ENCODE results near the gene SLC44A1. TPM values are rescaled to one million over a fixed set of nuclear protein-coding genes. Genes with fewer than 3 reads are reported as not detected.

SLC44A1 gene
- total and polyA plus RNA-seq, 2 of the 13 experiments (the other 11 are each of a cell fraction or from before 2014, with no cell fraction given) = 21.4 to 40.8 TPM

- TF ChIP-seq DMAP1 (CRISPR knock-in tag; IDR thresholded peaks at IDR 0.05) (peak; percentile 32; the same call in 1 of the 2 replicates), ZUFSP (CRISPR knock-in tag; IDR thresholded peaks at IDR 0.05; ENCODE audit: borderline replicate concordance) (no peak), ZNF343 (CRISPR knock-in tag; IDR thresholded peaks at IDR 0.05) (peak; percentile 60; the same call in 1 of the 2 replicates), ASH2L (IDR thresholded peaks at IDR 0.05; ENCODE audit: insufficient read length, low read depth, low read length) (peak; percentile 76), ZNF550 (CRISPR knock-in tag; IDR thresholded peaks at IDR 0.05; ENCODE audit: borderline replicate concordance) (no peak), TFDP1 (CRISPR knock-in tag; IDR thresholded peaks at IDR 0.05; ENCODE audit: borderline replicate concordance) (peak; percentile 74; the same call in 1 of the 2 replicates), ZBTB7B (CRISPR knock-in tag; IDR thresholded peaks at IDR 0.05) (no peak; the same call in 1 of the 2 replicates), RARA (CRISPR knock-in tag; IDR thresholded peaks at IDR 0.05) (peak; percentile 36), NCOA1 (CRISPR knock-in tag; IDR thresholded peaks at IDR 0.05) (no peak), MXD3 (CRISPR knock-in tag; IDR thresholded peaks at IDR 0.05) (no peak), PATZ1 (CRISPR knock-in tag; IDR thresholded peaks at IDR 0.05) (peak; percentile 78; the same call in 1 of the 2 replicates), NFIB (CRISPR knock-in tag; IDR thresholded peaks at IDR 0.05; ENCODE audit: borderline replicate concordance) (no peak), ZBTB34 (CRISPR knock-in tag; IDR thresholded peaks at IDR 0.05) (no peak), FOXK2 (IDR thresholded peaks at IDR 0.05) (no peak), NCOA5 (CRISPR knock-in tag; IDR thresholded peaks at IDR 0.05) (no peak), ZNF441 (CRISPR knock-in tag; IDR thresholded peaks at IDR 0.05; ENCODE audit: borderline replicate concordance) (no peak), IKZF5 (CRISPR knock-in tag; IDR thresholded peaks at IDR 0.05) (0 out of 2 replicates have a peak, but pooled peaks have one; percentile 17), PAX8 (CRISPR knock-in tag; IDR thresholded peaks at IDR 0.05; ENCODE audit: borderline replicate concordance) (no peak), NRL (CRISPR knock-in tag; IDR thresholded peaks at IDR 0.05; ENCODE audit: borderline replicate concordance) (no peak), EP300 (IDR thresholded peaks at IDR 0.05; ENCODE audit: low read depth in 2 of 2, low read length in 2 of 2) (no peak), EP300 (CRISPR knock-in tag; IDR thresholded peaks at IDR 0.05; ENCODE audit: borderline replicate concordance) (peak; percentile 13; the same call in 1 of the 2 replicates)
These were observed 203.7 kb downstream of the SLC44A1 start, which contains the start of gene FSD1L (continued) for GRCh38 chr9:105447814-105448812.
